Measurements from ENCODE around the gene RHOBTB1.

RHOBTB1 gene

GRCh38 chr10:60934215-60935175 is 9.5 kb downstream of the RHOBTB1 start:
- Histone ChIP-seq H3K36me3 (ENCODE audit: insufficient read depth, low read length) (no peaks in the 10 kb centered on the region), H3K9me3 (ENCODE audit: low read length) (no peaks in the 10 kb centered on the region), H3K27me3 (ENCODE audit: control insufficient read depth in 1 of 2, insufficient read depth in 2 of 2, low read length in 2 of 2) (no peaks in the 10 kb centered on the region), H3K9ac (ENCODE audit: low read length) (no peak overlapping the region), H3K4me1 (ENCODE audit: insufficient read depth, low read length) (peaks cover 41% of the 10 kb centered on the region), H3K27ac (ENCODE audit: low read depth, low read length) (no peak overlapping the region), H3K4me3 (ENCODE audit: low read depth in 1 of 2, low read length in 2 of 2) (no peak overlapping the region)

GRCh38 chr10:60932756-60933155 is 11.2 kb downstream of the RHOBTB1 start:
- Histone ChIP-seq H3K9me3 (ENCODE audit: low read length) (no peaks in the 10 kb centered on the region), H3K36me3 (ENCODE audit: insufficient read depth, low read length) (no peaks in the 10 kb centered on the region), H3K9ac (ENCODE audit: low read length) (no peak overlapping the region), H3K27me3 (ENCODE audit: control insufficient read depth in 1 of 2, insufficient read depth in 2 of 2, low read length in 2 of 2) (no peaks in the 10 kb centered on the region), H3K27ac (ENCODE audit: low read depth, low read length) (no peak overlapping the region), H3K4me1 (ENCODE audit: insufficient read depth, low read length) (peaks cover 25% of the 10 kb centered on the region), H3K4me3 (ENCODE audit: low read depth in 1 of 2, low read length in 2 of 2) (no peak overlapping the region)

GRCh38 chr10:60930237-60930636 is 13.7 kb downstream of the RHOBTB1 start:
- no peaks in the 10 kb centered on the region for H3K36me3 ChIP-seq (ENCODE audit: insufficient read depth, low read length)
- no peak overlapping the region for H3K4me3 ChIP-seq (ENCODE audit: low read depth in 1 of 2, low read length in 2 of 2)
- H3K9me3 ChIP-seq (ENCODE audit: low read length): no peaks in the 10 kb centered on the region
- no peak overlapping the region for H3K27ac ChIP-seq (ENCODE audit: low read depth, low read length)
- no peak overlapping the region for H3K9ac ChIP-seq (ENCODE audit: low read length)
- H3K4me1 ChIP-seq (ENCODE audit: insufficient read depth, low read length): peaks cover 11% of the 10 kb centered on the region
- H3K27me3 ChIP-seq (ENCODE audit: control insufficient read depth in 1 of 2, insufficient read depth in 2 of 2, low read length in 2 of 2): no peaks in the 10 kb centered on the region

GRCh38 chr10:60921633-60922032 is 22.4 kb downstream of the RHOBTB1 start:
- Histone ChIP-seq H3K9me3 (ENCODE audit: low read length) (no peaks in the 10 kb centered on the region), H3K4me1 (ENCODE audit: insufficient read depth, low read length) (no peaks in the 10 kb centered on the region), H3K36me3 (ENCODE audit: insufficient read depth, low read length) (no peaks in the 10 kb centered on the region), H3K4me3 (ENCODE audit: low read depth in 1 of 2, low read length in 2 of 2) (no peak overlapping the region), H3K27me3 (ENCODE audit: control insufficient read depth in 1 of 2, insufficient read depth in 2 of 2, low read length in 2 of 2) (no peaks in the 10 kb centered on the region), H3K27ac (ENCODE audit: low read depth, low read length) (no peak overlapping the region), H3K9ac (ENCODE audit: low read length) (no peak overlapping the region)

GRCh38 chr10:60920479-60920878 is 23.5 kb downstream of the RHOBTB1 start:
- Histone ChIP-seq H3K27me3 (ENCODE audit: control insufficient read depth in 1 of 2, insufficient read depth in 2 of 2, low read length in 2 of 2) (no peaks in the 10 kb centered on the region), H3K4me3 (ENCODE audit: low read depth in 1 of 2, low read length in 2 of 2) (no peak overlapping the region), H3K9me3 (ENCODE audit: low read length) (no peaks in the 10 kb centered on the region), H3K4me1 (ENCODE audit: insufficient read depth, low read length) (peaks cover 6% of the 10 kb centered on the region), H3K27ac (ENCODE audit: low read depth, low read length) (no peak overlapping the region), H3K36me3 (ENCODE audit: insufficient read depth, low read length) (no peaks in the 10 kb centered on the region), H3K9ac (ENCODE audit: low read length) (no peak overlapping the region)

GRCh38 chr10:60919551-60919950 is 24.4 kb downstream of the RHOBTB1 start:
- no peaks in the 10 kb centered on the region for H3K36me3 ChIP-seq (ENCODE audit: insufficient read depth, low read length)
- no peak overlapping the region for H3K27ac ChIP-seq (ENCODE audit: low read depth, low read length)
- H3K27me3 ChIP-seq (ENCODE audit: control insufficient read depth in 1 of 2, insufficient read depth in 2 of 2, low read length in 2 of 2): no peaks in the 10 kb centered on the region
- peaks cover 13% of the 10 kb centered on the region for H3K4me1 ChIP-seq (ENCODE audit: insufficient read depth, low read length)
- no peak overlapping the region for H3K4me3 ChIP-seq (ENCODE audit: low read depth in 1 of 2, low read length in 2 of 2)
- H3K9ac ChIP-seq (ENCODE audit: low read length): no peak overlapping the region
- no peaks in the 10 kb centered on the region for H3K9me3 ChIP-seq (ENCODE audit: low read length)

GRCh38 chr10:60917331-60918280 is 26.4 kb downstream of the RHOBTB1 start:
- no peaks in the 10 kb centered on the region for H3K9me3 ChIP-seq (ENCODE audit: low read length)
- no peaks in the 10 kb centered on the region for H3K27me3 ChIP-seq (ENCODE audit: control insufficient read depth in 1 of 2, insufficient read depth in 2 of 2, low read length in 2 of 2)
- no peak overlapping the region for H3K27ac ChIP-seq (ENCODE audit: low read depth, low read length)
- H3K4me3 ChIP-seq (ENCODE audit: low read depth in 1 of 2, low read length in 2 of 2): no peak overlapping the region
- peaks cover 15% of the 10 kb centered on the region for H3K4me1 ChIP-seq (ENCODE audit: insufficient read depth, low read length)
- H3K36me3 ChIP-seq (ENCODE audit: insufficient read depth, low read length): no peaks in the 10 kb centered on the region
- no peak overlapping the region for H3K9ac ChIP-seq (ENCODE audit: low read length)

GRCh38 chr10:60916025-60916424 is 28.0 kb downstream of the RHOBTB1 start:
- Histone ChIP-seq H3K27me3 (ENCODE audit: control insufficient read depth in 1 of 2, insufficient read depth in 2 of 2, low read length in 2 of 2) (no peaks in the 10 kb centered on the region), H3K4me1 (ENCODE audit: insufficient read depth, low read length) (peaks cover 18% of the 10 kb centered on the region), H3K36me3 (ENCODE audit: insufficient read depth, low read length) (no peaks in the 10 kb centered on the region), H3K9me3 (ENCODE audit: low read length) (no peaks in the 10 kb centered on the region), H3K4me3 (ENCODE audit: low read depth in 1 of 2, low read length in 2 of 2) (no peak overlapping the region), H3K27ac (ENCODE audit: low read depth, low read length) (no peak overlapping the region), H3K9ac (ENCODE audit: low read length) (no peak overlapping the region)

- H3K36me3 ChIP-seq (ENCODE audit: insufficient read depth, low read length): no peaks in the 10 kb centered on the region
- H3K4me3 ChIP-seq (ENCODE audit: low read depth in 1 of 2, low read length in 2 of 2): no peak overlapping the region
- no peaks in the 10 kb centered on the region for H3K27me3 ChIP-seq (ENCODE audit: control insufficient read depth in 1 of 2, insufficient read depth in 2 of 2, low read length in 2 of 2)
- H3K4me1 ChIP-seq (ENCODE audit: insufficient read depth, low read length): peaks cover 24% of the 10 kb centered on the region
- H3K9ac ChIP-seq (ENCODE audit: low read length): no peak overlapping the region
- no peak overlapping the region for H3K27ac ChIP-seq (ENCODE audit: low read depth, low read length)
- H3K9me3 ChIP-seq (ENCODE audit: low read length): no peaks in the 10 kb centered on the region
These were observed 29.3 kb downstream of the RHOBTB1 start for GRCh38 chr10:60914690-60915141.

- Histone ChIP-seq H3K4me3 (ENCODE audit: low read depth in 1 of 2, low read length in 2 of 2) (peak overlapping the region in 1 of 2 donors; percentile 6), H3K9me3 (ENCODE audit: low read length) (no peaks in the 10 kb centered on the region), H3K36me3 (ENCODE audit: insufficient read depth, low read length) (no peaks in the 10 kb centered on the region), H3K27me3 (ENCODE audit: control insufficient read depth in 1 of 2, insufficient read depth in 2 of 2, low read length in 2 of 2) (no peaks in the 10 kb centered on the region), H3K27ac (ENCODE audit: low read depth, low read length) (no peak overlapping the region), H3K9ac (ENCODE audit: low read length) (no peak overlapping the region), H3K4me1 (ENCODE audit: insufficient read depth, low read length) (peaks cover 35% of the 10 kb centered on the region)
These were observed 30.3 kb downstream of the RHOBTB1 start for GRCh38 chr10:60913657-60914056.

- Histone ChIP-seq H3K4me3 (ENCODE audit: low read depth in 1 of 2, low read length in 2 of 2) (no peak overlapping the region), H3K9ac (ENCODE audit: low read length) (no peak overlapping the region), H3K27ac (ENCODE audit: low read depth, low read length) (no peak overlapping the region), H3K27me3 (ENCODE audit: control insufficient read depth in 1 of 2, insufficient read depth in 2 of 2, low read length in 2 of 2) (no peaks in the 10 kb centered on the region), H3K36me3 (ENCODE audit: insufficient read depth, low read length) (no peaks in the 10 kb centered on the region), H3K4me1 (ENCODE audit: insufficient read depth, low read length) (peaks cover 41% of the 10 kb centered on the region), H3K9me3 (ENCODE audit: low read length) (no peaks in the 10 kb centered on the region)
These were observed 30.9 kb downstream of the RHOBTB1 start for GRCh38 chr10:60913071-60913470.
